GM21619 (cell line): ENCODE measurements around the gene MPPE1.
"Not testable (repeated sequence)": the region's sequence is repeated elsewhere in the genome, so short reads cannot be mapped to it uniquely, and the experiment has no call there.

Experiments
- ATAC-seq: cut with Tn5 transposase; IDR thresholded peaks from one replicate; pipeline ENCODE4 v1.9.1; 2021; ENCODE audit not compliant: unreplicated experiment

Gene MPPE1

GRCh38 chr18:11908182-11909060 lies at the start of gene MPPE1:
Gene MPPE1 (minus strand): TSS chr18:11908317. CDS start chr18:11897264, 11,053 bp downstream.
- peak; percentile 87 for ATAC-seq

GRCh38 chr18:11957636-11958035 lies 49.5 kb upstream of the MPPE1 start:
- no peak for ATAC-seq

DNA sequence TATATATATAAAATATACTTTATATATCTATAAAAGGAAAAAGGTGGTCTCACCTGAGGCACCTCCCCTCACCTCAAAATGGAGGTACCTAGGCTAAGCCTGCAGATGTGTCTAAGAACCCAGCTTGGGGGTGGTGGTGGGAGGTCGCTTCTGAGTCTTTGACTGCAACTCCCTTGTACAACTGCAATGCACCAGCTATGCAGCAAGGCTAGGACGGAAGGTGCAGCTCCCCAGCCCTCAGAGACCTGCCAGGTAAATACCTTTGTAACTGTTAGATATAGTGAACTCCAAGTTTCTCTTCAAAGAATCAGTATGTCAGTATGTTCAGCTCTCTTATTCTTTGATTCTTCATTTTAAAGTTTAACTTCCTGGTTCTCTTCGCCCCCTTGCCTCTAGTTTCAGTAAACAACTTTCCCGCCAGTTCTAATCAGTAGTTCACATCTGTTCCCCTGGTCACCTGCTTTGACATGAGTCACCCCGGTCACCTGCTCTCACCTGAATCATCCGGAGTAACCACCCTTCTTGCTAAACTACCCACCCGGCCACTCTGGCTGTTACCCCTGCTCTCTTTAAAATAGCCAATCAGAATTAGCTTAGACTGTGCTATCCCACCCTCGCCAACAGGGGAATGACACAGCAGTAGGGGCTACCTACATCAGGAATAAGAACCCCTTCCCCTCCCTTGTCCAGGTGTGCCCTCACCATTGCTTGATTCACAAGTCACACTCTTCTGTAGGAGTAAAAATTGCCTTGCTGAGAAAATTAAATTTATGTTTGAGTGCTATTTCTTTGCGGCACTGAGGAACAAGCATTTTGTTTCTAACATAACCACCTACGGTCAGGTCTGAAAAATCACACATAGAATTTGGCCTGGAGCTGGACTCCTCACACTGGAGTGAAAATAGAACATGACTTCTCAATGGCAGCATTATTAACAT lies 48.5 kb upstream of the MPPE1 start:
- no peak for ATAC-seq

DNA sequence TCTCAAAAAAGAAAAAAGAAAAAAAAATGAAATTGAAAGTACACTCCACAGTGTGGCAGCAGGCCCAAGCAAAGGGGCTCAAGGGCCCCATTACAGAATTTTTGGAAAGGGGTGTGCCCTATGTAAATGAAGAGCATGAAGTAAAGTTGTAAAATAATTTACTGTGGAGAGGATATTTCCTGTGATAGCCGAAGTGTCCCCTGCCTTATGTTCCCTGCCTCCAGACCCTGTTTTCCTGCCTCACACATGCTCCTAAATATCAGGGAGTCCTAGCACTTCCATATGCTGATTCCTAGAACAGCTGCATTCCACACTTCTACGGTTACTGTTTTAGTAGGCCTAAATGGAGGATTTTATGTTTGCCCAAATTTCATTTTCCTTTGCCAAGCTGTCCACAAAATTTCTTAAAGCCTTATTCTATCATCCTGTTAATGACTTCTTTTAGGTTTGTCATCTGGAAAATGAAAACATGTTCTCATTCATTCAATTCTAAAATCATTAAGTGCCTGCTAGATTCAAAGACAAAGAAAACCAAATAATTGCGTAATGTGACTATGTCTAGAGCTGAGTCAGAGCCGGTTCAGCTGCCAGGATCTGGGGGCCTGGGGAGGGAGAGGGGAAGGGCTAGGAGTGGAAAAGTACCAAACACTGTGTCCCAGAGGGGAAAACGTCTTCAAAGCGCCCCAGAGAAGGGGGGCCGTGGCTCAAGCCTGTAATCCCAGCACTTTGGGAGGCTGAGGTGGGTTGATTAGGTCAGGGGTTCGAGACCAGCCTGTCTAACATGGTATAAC lies 47.3 kb upstream of the MPPE1 start:
- no peak for ATAC-seq

DNA sequence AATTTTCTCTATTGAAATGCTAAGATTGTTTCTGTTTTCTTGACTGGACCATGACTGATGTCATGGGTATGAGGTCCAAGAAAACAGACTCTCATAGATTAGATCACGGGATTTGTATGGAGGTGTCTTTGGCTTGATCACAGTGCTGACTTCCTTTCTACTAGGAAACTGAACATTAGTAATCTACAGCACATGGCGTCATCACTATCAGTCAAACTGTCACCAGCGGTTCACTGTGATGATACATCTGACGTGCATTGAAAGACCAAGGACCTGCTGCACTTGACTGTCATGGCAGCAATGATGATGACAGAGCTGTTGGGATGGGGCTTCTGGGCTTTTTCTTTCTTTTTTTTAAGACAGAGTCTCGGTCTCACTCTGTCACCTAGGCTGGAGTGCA lies 45.0 kb upstream of the MPPE1 start:
- no peak for ATAC-seq

- ATAC-seq = no peak
These were observed 43.3 kb upstream of the MPPE1 start for GRCh38 chr18:11951390-11951851.

DNA sequence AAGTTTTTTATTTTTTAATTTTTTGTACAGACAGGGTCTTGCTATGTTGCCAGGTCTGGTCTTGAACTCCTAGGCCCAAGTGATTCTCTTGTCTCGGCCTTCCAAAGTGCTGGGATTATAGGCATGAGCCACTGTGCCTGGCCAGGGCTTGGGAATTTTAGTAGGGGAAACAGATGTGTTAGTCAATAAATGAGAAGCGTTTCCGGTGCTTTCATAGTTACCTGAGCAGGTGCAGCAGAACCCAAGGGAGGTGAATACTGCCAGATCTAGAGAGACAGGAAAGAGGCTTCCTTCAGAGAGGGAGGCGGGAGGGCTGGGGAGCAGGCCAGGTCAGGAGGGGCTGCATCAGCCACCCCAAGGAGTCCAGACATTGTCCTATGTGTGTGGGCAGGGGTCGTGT lies 42.7 kb upstream of the MPPE1 start:
- ATAC-seq = no peak

GRCh38 chr18:11948852-11949523 lies 40.9 kb upstream of the MPPE1 start:
- ATAC-seq = no peak

DNA sequence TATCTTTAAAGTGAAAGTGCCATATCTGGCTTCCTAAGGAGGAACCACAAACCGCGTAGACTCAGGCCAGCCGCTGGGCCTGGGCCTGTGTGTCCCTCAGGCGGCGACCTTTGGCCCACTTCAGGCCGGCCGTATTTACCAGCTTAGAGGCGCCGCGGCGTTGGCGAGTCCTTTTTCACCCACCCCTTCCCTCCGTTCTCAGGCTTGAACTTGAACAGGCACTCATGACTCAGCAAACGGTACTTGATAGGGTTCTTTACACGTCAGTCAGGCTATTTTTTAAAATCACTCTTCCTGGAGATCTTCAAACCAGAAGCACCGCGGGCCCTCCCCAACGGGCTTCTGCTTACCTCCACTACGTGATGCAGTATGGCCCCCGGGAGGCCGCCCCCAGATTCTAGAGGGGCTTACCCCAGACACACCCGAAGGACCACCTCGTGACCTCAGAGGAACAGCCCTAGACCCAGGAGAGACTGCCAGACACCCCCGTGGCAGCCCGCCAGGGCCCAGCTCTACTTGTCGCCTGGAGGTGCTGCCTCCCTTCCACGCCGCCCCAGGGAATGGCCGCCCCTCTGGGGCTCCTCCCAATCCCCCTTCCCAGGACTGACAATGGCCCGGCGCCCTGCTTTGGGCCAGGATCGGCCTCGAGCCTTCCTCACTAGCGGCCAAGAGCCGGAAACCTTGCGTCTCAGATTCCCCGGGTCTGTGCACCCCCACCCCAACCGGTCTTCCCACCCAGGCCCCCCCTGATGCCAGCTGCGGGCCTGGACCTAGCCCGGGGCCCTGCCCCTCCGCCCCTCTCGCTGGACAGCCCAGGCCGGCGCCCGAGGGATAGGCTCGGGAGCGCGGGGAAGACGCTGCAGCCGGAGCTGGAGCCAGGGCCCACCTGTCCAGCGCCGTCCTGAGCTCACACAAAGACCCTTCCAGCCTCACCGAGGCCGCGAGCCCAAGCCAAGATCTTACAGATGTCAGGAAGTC lies 39.4 kb upstream of the MPPE1 start:
- peak; percentile 86 for ATAC-seq

DNA sequence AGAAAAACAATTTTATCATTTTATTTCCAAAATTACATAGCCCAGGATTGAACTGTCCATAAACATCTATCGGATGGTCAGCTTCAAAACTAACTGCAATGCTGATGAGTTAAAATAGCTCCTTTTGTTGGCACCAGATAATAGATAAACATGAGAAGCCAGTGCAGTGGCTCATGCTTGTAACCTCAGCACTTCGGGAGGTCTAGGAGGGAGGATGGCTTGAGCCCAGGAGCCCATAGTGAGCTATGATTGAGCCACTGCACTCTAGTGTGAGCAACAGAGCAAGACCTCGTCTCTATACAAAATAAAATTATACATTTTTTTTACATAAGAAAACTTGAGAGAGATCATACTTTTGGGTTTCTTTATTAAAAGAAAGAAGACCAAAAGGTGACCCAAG lies 38.6 kb upstream of the MPPE1 start:
- no peak for ATAC-seq

GRCh38 chr18:11945834-11946659 lies 37.9 kb upstream of the MPPE1 start:
- not testable (repeated sequence) for ATAC-seq

DNA sequence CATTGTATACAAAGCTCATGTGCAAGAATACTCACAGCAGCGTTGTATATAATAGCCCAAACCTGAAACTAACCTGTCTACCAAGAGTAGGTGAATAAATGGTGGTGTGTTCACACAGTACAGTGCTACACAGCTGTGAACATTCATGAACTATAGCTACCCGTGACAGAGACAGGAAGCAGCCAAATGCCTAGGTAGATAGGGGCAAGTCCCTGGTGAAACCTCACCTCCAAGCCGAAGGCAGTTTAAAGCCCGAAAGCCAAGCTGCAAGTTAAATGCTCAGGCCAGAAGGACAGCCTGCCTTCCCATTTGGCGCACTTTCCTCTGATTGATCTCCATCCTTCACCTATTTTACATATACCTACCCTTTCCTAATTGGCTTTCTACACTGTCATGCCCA lies 36.7 kb upstream of the MPPE1 start:
- ATAC-seq = no peak

DNA sequence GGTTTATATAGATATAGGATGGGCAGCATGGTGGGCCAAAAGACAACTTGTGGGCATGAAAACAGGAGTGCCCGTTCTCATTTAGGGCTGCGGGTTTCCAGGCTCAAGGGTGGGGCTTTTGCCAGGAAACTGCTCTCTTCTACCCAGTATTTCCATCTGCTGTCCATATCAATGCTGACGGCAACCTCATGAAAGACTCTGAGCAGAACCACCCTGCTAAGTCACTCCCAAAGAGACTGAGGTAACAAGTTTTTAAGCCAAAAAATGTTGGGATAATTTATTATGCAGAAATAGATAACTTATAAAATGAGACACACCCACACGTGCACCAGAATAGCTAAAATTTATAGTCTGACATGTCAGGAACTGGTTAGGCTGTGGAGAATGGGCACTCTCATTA lies 36.1 kb upstream of the MPPE1 start:
- ATAC-seq = no peak

- ATAC-seq = no peak
These were observed 35.4 kb upstream of the MPPE1 start for GRCh38 chr18:11943551-11943950.

- ATAC-seq = no peak
These were observed 32.8 kb upstream of the MPPE1 start for GRCh38 chr18:11940956-11941355.

DNA sequence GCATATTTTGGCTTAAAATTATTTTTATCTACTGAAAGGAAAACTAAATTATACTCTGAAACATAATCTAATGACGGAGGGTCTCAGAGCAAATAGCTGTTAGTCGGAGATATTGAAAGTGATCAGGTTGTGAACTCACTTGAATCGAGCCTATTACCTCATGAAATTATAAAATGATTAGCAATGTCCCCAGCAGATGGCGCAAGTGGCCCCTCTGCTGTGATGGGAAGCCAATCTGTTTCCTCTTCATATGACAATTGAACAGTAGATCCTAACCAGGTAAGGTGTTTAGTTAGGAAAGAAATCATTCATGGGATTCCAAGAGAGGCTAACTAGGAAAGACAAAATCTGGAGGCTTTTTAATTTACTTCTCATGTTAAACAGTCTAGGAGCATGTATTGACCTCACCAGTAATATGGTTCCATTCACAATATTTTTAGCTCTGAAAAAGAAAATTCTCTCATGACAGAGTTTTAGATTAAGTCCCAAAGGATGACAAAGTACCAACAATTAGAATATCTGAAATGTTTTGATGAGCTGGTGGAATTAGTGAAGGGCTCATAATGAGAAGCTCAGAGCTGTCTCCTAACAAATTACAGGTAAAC lies 29.9 kb upstream of the MPPE1 start:
- peak; percentile 69 for ATAC-seq

DNA sequence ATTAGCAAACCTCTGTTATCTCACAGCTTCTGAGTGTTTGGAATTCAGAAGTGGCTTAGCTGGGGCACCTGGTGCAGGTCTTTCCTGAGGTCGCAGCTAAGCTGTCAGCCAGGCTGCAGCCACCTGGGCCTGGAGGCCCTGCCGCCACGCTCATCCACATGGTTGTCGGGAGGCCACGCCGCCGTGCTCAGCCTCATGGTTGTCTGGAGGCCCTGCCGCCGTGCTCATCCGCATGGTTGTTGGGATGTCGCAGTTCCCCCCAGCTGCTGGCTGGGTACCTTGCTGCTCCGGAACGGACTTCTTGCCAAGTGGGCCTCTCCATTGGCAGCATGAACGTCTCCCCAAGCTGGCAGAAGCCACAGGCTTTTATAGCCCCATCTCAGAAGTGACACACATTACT lies 24.3 kb upstream of the MPPE1 start:
- ATAC-seq = no peak

- no peak for ATAC-seq
These were observed 19.4 kb upstream of the MPPE1 start for GRCh38 chr18:11927497-11927896.
